Stimulated activated CD4-positive, alpha-beta T cell treated with anti-CD3 and anti-CD28 coated beads, Interleukin-12 subunit alpha, Interleukin-12 subunit beta, amount 100 ng/mL, for 4 hours (primary cell): ENCODE results near the gene DUSP7.
"Not testable (repeated sequence)": the region's sequence is repeated elsewhere in the genome, so short reads cannot be mapped to it uniquely, and the experiment has no call there.

ENCODE experiments used
- DNase-seq: peaks from one replicate; pipeline ENCODE4 v3.0.0-alpha.2; 2020

Gene DUSP7

GRCh38 chr3:52044869-52045619, 11.3 kb downstream of the DUSP7 start:
- no peak for DNase-seq

GRCh38 chr3:52043750-52044149, 12.6 kb downstream of the DUSP7 start:
- DNase-seq: no peak

- DNase-seq: not testable (repeated sequence)
These were observed 13.3 kb downstream of the DUSP7 start for GRCh38 chr3:52043039-52043438.

- DNase-seq: no peak
These were observed 15.1 kb downstream of the DUSP7 start for GRCh38 chr3:52041118-52041731.

GRCh38 chr3:52040600-52040999, 15.8 kb downstream of the DUSP7 start:
- no peak for DNase-seq

- DNase-seq: no peak
These were observed 16.5 kb downstream of the DUSP7 start for GRCh38 chr3:52039846-52040245.

GRCh38 chr3:52039426-52039825, 16.9 kb downstream of the DUSP7 start:
- no peak for DNase-seq

GRCh38 chr3:52038227-52038626, 18.1 kb downstream of the DUSP7 start:
- no peak for DNase-seq

GRCh38 chr3:52037291-52037690, 19.1 kb downstream of the DUSP7 start:
- no peak for DNase-seq

GRCh38 chr3:52036829-52037228, 19.5 kb downstream of the DUSP7 start:
- no peak for DNase-seq

GRCh38 chr3:52036222-52036694, 20.1 kb downstream of the DUSP7 start:
- no peak for DNase-seq

GRCh38 chr3:52034651-52035050, 21.7 kb downstream of the DUSP7 start:
- DNase-seq: no peak

- DNase-seq: no peak
These were observed 22.2 kb downstream of the DUSP7 start for GRCh38 chr3:52034212-52034611.

- DNase-seq: not testable (repeated sequence)
These were observed 22.6 kb downstream of the DUSP7 start for GRCh38 chr3:52033748-52034147.

- no peak for DNase-seq
These were observed 23.5 kb downstream of the DUSP7 start for GRCh38 chr3:52032702-52033408.

GRCh38 chr3:52031896-52032295, 24.5 kb downstream of the DUSP7 start:
- no peak for DNase-seq

GRCh38 chr3:52030714-52031310, 25.6 kb downstream of the DUSP7 start:
- DNase-seq: no peak

- DNase-seq: no peak
These were observed 26.8 kb downstream of the DUSP7 start for GRCh38 chr3:52029535-52029934.

- DNase-seq: no peak
These were observed 27.3 kb downstream of the DUSP7 start for GRCh38 chr3:52029053-52029452.

- DNase-seq: no peak
These were observed 27.8 kb downstream of the DUSP7 start for GRCh38 chr3:52028572-52028971.

- DNase-seq: no peak
These were observed 30.3 kb downstream of the DUSP7 start for GRCh38 chr3:52026041-52026440.

- no peak for DNase-seq
These were observed 30.9 kb downstream of the DUSP7 start for GRCh38 chr3:52025453-52025852.

- DNase-seq: no peak
These were observed 31.5 kb downstream of the DUSP7 start for GRCh38 chr3:52024765-52025452.
